H1 (cell line): ENCODE measurements around the gene TYMS. TPM values are rescaled to one million over a fixed set of nuclear protein-coding genes. Genes with fewer than 3 reads are reported as not detected.

Source experiments
- CTCF ChIA-PET: fragments of 300-600 bp; sonication (Branson Sonifier 250); formaldehyde crosslinking; loops from one replicate; lab custom pipeline; 2021; ENCODE audit not compliant: partially characterized antibody; lab: Charles Lee
- POLR2A ChIA-PET: fragments of 300-600 bp; sonication (Branson Sonifier 250); formaldehyde crosslinking; loops from one replicate; lab custom pipeline; 2021; ENCODE audit warnings: inconsistent platforms; ENCODE audit not compliant: partially characterized antibody; lab: Charles Lee
- DNase-seq, 2 experiments: peaks; one replicate each; pipeline versions ENCODE4 v3.0.0 to v3.0.0-alpha.2; 2010 to 2022; ENCODE audit warnings: low spot score in 2 of 2, low read depth in 1 of 2, mixed read lengths in 1 of 2
- FAIRE-seq: peaks from 2 replicates; lab custom pipeline; 2011; peaks lifted over from hg19 to GRCh38; lab: Jason Lieb, UNC
- H2AFZ ChIP-seq: 2 replicates; pipeline ENCODE4 v1.8.1; 2012; ENCODE audit warnings: low read length, inconsistent platforms
- H2AK5ac ChIP-seq: 2 replicates; pipeline ENCODE4 v1.6.1; 2013; ENCODE audit warnings: low read depth, low read length
- H2BK120ac ChIP-seq: replicated peaks from 2 replicates; pipeline ENCODE3; 2013; ENCODE audit warnings: low read depth, low read length, inconsistent platforms
- H2BK12ac ChIP-seq: 2 replicates; pipeline ENCODE4 v1.6.1; 2013; ENCODE audit warnings: low read depth, low read length
- H2BK15ac ChIP-seq: 2 replicates; pipeline ENCODE4 v1.6.1; 2013; ENCODE audit warnings: low read length
- H2BK20ac ChIP-seq: 2 replicates; pipeline ENCODE4 v1.6.1; 2013; ENCODE audit warnings: low read length
- H2BK5ac ChIP-seq: 2 replicates; pipeline ENCODE4 v1.6.1; 2013; ENCODE audit warnings: low read depth, low read length
- H3K14ac ChIP-seq: 2 replicates; pipeline ENCODE4 v1.6.1; 2013; ENCODE audit warnings: inconsistent platforms; ENCODE audit not compliant: insufficient read length
- H3K18ac ChIP-seq: 2 replicates; pipeline ENCODE4 v1.6.1; 2013; ENCODE audit warnings: low read length; ENCODE audit errors: extremely low read depth
- H3K23ac ChIP-seq: 2 replicates; pipeline ENCODE4 v1.6.1; 2013; ENCODE audit warnings: inconsistent platforms; ENCODE audit not compliant: insufficient read length
- H3K23me2 ChIP-seq: 2 replicates; pipeline ENCODE4 v1.6.1; 2013; ENCODE audit warnings: low read depth, low read length
- H3K27ac ChIP-seq: 2 replicates; pipeline ENCODE4 v1.6.1; 2011; ENCODE audit warnings: low read depth, low read length, inconsistent platforms
- H3K27me3 ChIP-seq, 4 experiments: replicated peaks in 1 of 4; 1 replicate in 1 of 4; 2 replicates in 3 of 4; pipeline versions ENCODE4 v1.6.1 to v1.8.1; 2011 to 2013; ENCODE audit warnings: low read length in 3 of 4, mild to moderate bottlenecking in 3 of 4, inconsistent platforms in 2 of 4, mixed read lengths in 2 of 4, moderate library complexity in 1 of 4; ENCODE audit not compliant: control insufficient read depth in 3 of 4, insufficient read depth in 3 of 4; ENCODE audit errors: extremely low read depth in 1 of 4
- H3K36me3 ChIP-seq, 4 experiments: 2 replicates each; pipeline versions ENCODE4 v1.6.1 to v1.8.1; 2011 to 2013; ENCODE audit warnings: mild to moderate bottlenecking in 4 of 4, low read length in 3 of 4, moderate library complexity in 2 of 4, control low read depth in 1 of 4, inconsistent platforms in 1 of 4; ENCODE audit not compliant: insufficient read depth in 4 of 4, control insufficient read depth in 2 of 4
- H3K4ac ChIP-seq: replicated peaks from 2 replicates; pipeline ENCODE3; 2013; ENCODE audit warnings: low read length, low read depth, mixed read lengths, inconsistent platforms; ENCODE audit not compliant: insufficient read length
- H3K4me1 ChIP-seq, 4 experiments: replicated peaks in 1 of 4; 1 replicate in 1 of 4; 2 replicates in 3 of 4; pipeline versions ENCODE4 v1.6.1 to v1.8.1; 2011 to 2013; ENCODE audit warnings: low read length in 3 of 4, inconsistent platforms in 2 of 4, mixed read lengths in 1 of 4; ENCODE audit not compliant: insufficient read depth in 4 of 4, control insufficient read depth in 3 of 4
- H3K4me2 ChIP-seq, 2 experiments: 2 replicates each; pipeline versions ENCODE4 v1.6.1 to v1.8.1; 2011 to 2013; ENCODE audit warnings: low read depth in 2 of 2, low read length in 2 of 2, control low read depth in 1 of 2, inconsistent platforms in 1 of 2, mild to moderate bottlenecking in 1 of 2; ENCODE audit not compliant: insufficient read depth in 1 of 2
- H3K4me3 ChIP-seq, 4 experiments: fragments of 200-600, 300-600 bp in 1 of 4; sonication (generic), shearing (Covaris generic), sonication (Bioruptor Twin) in 1 of 4; 2 replicates each; pipeline versions ENCODE4 v1.5.1 to v1.8.1; 2011 to 2016; ENCODE audit warnings: low read length in 4 of 4, low read depth in 3 of 4, control low read depth in 2 of 4, inconsistent platforms in 2 of 4, mild to moderate bottlenecking in 2 of 4, mixed read lengths in 1 of 4, moderate library complexity in 1 of 4; ENCODE audit not compliant: insufficient read depth in 2 of 4; ENCODE audit errors: extremely low read depth in 1 of 4
- H3K56ac ChIP-seq: replicated peaks from 2 replicates; pipeline ENCODE3; 2013; ENCODE audit warnings: low read depth, mild to moderate bottlenecking, mixed read lengths, low read length, inconsistent platforms; ENCODE audit not compliant: insufficient read length
- H3K79me1 ChIP-seq: 2 replicates; pipeline ENCODE4 v1.6.1; 2013; ENCODE audit warnings: low read depth, low read length, control low read depth
- H3K79me2 ChIP-seq, 2 experiments: 2 replicates each; pipeline versions ENCODE4 v1.6.1 to v1.8.1; 2012 to 2013; ENCODE audit warnings: low read length in 2 of 2, mild to moderate bottlenecking in 2 of 2, inconsistent platforms in 1 of 2; ENCODE audit not compliant: insufficient read depth in 2 of 2, control insufficient read depth in 1 of 2
- H3K9ac ChIP-seq, 4 experiments: replicated peaks in 1 of 4; 1 replicate in 1 of 4; 2 replicates in 3 of 4; pipeline versions ENCODE4 v1.6.1 to v1.8.1; 2011 to 2013; ENCODE audit warnings: low read depth in 3 of 4, low read length in 3 of 4, control low read depth in 2 of 4, mild to moderate bottlenecking in 2 of 4, moderate library complexity in 2 of 4, inconsistent platforms in 1 of 4; ENCODE audit errors: extremely low read depth in 1 of 4
- H3K9me3 ChIP-seq, 2 experiments: 2 replicates each; pipeline versions ENCODE4 v1.6.1 to v1.8.1; 2012 to 2013; ENCODE audit warnings: mild to moderate bottlenecking in 2 of 2, moderate library complexity in 2 of 2, control low read depth in 1 of 2, inconsistent platforms in 1 of 2, low read depth in 1 of 2, low read length in 1 of 2, mixed read lengths in 1 of 2; ENCODE audit not compliant: insufficient read depth in 2 of 2
- H4K20me1 ChIP-seq, 2 experiments: replicated peaks in 1 of 2; 2 replicates each; pipeline versions ENCODE3 to v1.8.1; 2011 to 2013; ENCODE audit warnings: inconsistent platforms in 2 of 2, low read length in 2 of 2, mild to moderate bottlenecking in 1 of 2; ENCODE audit not compliant: insufficient read depth in 2 of 2, control insufficient read depth in 1 of 2
- H4K5ac ChIP-seq: 2 replicates; pipeline ENCODE4 v1.6.1; 2013; ENCODE audit warnings: low read length, low read depth, mixed read lengths, inconsistent platforms; ENCODE audit not compliant: insufficient read length
- H4K8ac ChIP-seq: 2 replicates; pipeline ENCODE4 v1.8.0; 2013; ENCODE audit warnings: mild to moderate bottlenecking, moderate library complexity, low read length, inconsistent platforms; ENCODE audit not compliant: insufficient read depth; ENCODE audit errors: extremely low read depth
- H4K91ac ChIP-seq: replicated peaks from 2 replicates; pipeline ENCODE3; 2013; ENCODE audit warnings: low read length, mixed read lengths, inconsistent platforms; ENCODE audit not compliant: insufficient read length
- CHD1 ChIP-seq: IDR thresholded peaks from 2 replicates; pipeline ENCODE4 v1.6.1; 2012; ENCODE audit warnings: low read depth, low read length, improper control_type of control experiment
- HDAC6 ChIP-seq: IDR thresholded peaks from one replicate; pipeline ENCODE4 v1.7.1; 2012; ENCODE audit warnings: low read depth, mild to moderate bottlenecking, inconsistent platforms, low read length, moderate library complexity
- NANOG ChIP-seq: IDR thresholded peaks from 2 replicates; pipeline ENCODE4 v1.6.1; 2011; ENCODE audit warnings: low read length, low read depth, mild to moderate bottlenecking, inconsistent platforms; ENCODE audit not compliant: insufficient read depth, poor library complexity, severe bottlenecking
- WGBS, 2 experiments: shearing (Covaris generic) in 1 of 2; methylation state at CpG; one replicate each; pipeline versions ENCODE4 v1.1.6 to v1.1.7; 2013 to 2015; ENCODE audit warnings: low lambda C conversion rate in 2 of 2, mixed read lengths in 2 of 2, inconsistent platforms in 1 of 2, low coverage in 1 of 2, missing lambda C conversion rate in 1 of 2; ENCODE audit not compliant: insufficient replicate concordance in 2 of 2, insufficient coverage in 1 of 2, insufficient read length in 1 of 2; ENCODE audit errors: extremely low coverage in 1 of 2, missing lambda C conversion rate in 1 of 2; 5-methylcytosine and 5-hydroxymethylcytosine counted together
- polyA plus RNA-seq, 7 experiments: library from polyadenylated mRNA; depleted of rRNA in 3 of 7; stranded (reverse) in 5 of 7; unstranded in 2 of 7; fragments of >200 nt in 5 of 7; fragments of 200-250 nt in 2 of 7; gene quantifications; 1 replicate in 5 of 7; 2 replicates in 1 of 7; 4 replicates in 1 of 7; pipeline versions ENCODE4 v1.2.1 to v1.2.3, GENCODE V29; 2011 to 2013; ENCODE audit warnings: missing spikeins in 2 of 7, mixed read lengths in 2 of 7
- total RNA-seq: library from RNA; stranded (reverse); fragmentation: NEBNext Ultra II Directional; extraction: Animal tissue kit (Norgen Biotek cat#: 25700); gene quantifications from 2 replicates; pipeline ENCODE4 v1.2.1, GENCODE V29; 2021

Gene TYMS
- total and polyA plus RNA-seq, 2 of the 8 experiments (the other 6 are each of a cell fraction or from before 2014, with no cell fraction given), result 91.9 to 110 TPM

GRCh38 chr18:676736-677135, 19.3 kb downstream of the TYMS start:
- Histone ChIP-seq H3K4me1 (no peaks in the 10 kb centered on the region), H3K79me2 (no peaks in the 10 kb centered on the region), H3K79me1 (no peaks in the 10 kb centered on the region), H3K4me2 (no peak overlapping the region), H3K23me2 (no peaks in the 10 kb centered on the region), H3K27me3 (no peaks in the 10 kb centered on the region), H3K9ac (no peak overlapping the region), H3K36me3 (peaks cover 3 to 51% (median 29%) of the 10 kb centered on the region in 4 experiments; a peak in 7 of 8 replicates), H2BK15ac (no peak overlapping the region), H3K4ac (no peak overlapping the region), H2BK12ac (no peak overlapping the region), H3K56ac (no peak overlapping the region), H3K27ac (no peak overlapping the region), H2AK5ac (no peak overlapping the region), H4K91ac (no peak overlapping the region), H2AFZ (no peak overlapping the region), H4K8ac (no peak overlapping the region), H4K5ac (no peak overlapping the region), H3K9me3 (no peaks in the 10 kb centered on the region), H2BK120ac (no peak overlapping the region), H3K14ac (no peak overlapping the region), H4K20me1 (peaks cover 2 to 4% of the 10 kb centered on the region in 2 experiments), H3K23ac (no peak overlapping the region), H3K4me3 (no peak overlapping the region), H2BK20ac (no peak overlapping the region), H2BK5ac (no peak overlapping the region), H3K18ac (no peak overlapping the region)
- no peak for DNase-seq
- no peak for FAIRE-seq
- ChIA-PET POLR2A (interaction anchor here (0.6 to 1.8 kb wide), 2 partner anchors 10 to 434 kb away, joined by 3 to 8 read pairs; no protein-coding TSS in a partner anchor), CTCF (interaction anchor here (0.9 to 1.7 kb wide), 4 partner anchors 16 to 62 kb away, joined by 3 to 4 read pairs (median 4); partner anchors contain the start of gene ENOSF1)
- WGBS, 2 experiments, result 86% methylated on average over 3 of the region's 3 CpGs; no CpG with 5 or more reads in 1 of the 2 experiments
- TF ChIP-seq CHD1, result no peak
- no peak for TF ChIP-seq NANOG
- no peak for TF ChIP-seq HDAC6
